ENCODE results near the gene WDR44.
"Not testable (repeated sequence)": the region's sequence is repeated elsewhere in the genome, so short reads cannot be mapped to it uniquely, and the experiment has no call there.

The WDR44 gene

GRCh38 chrX:118364261-118364660, 18.4 kb downstream of the WDR44 start:
- no peak for DNase-seq

- no peak for DNase-seq
These were observed 21.4 kb downstream of the WDR44 start for GRCh38 chrX:118367338-118367737.

- DNase-seq: no peak
These were observed 22.5 kb downstream of the WDR44 start for GRCh38 chrX:118368398-118368797.

GRCh38 chrX:118370921-118371624, 25.2 kb downstream of the WDR44 start:
- DNase-seq: no peak

- DNase-seq: no peak
These were observed 27.6 kb downstream of the WDR44 start for GRCh38 chrX:118373538-118373937.

GRCh38 chrX:118383120-118383519, 37.2 kb downstream of the WDR44 start:
- no peak for DNase-seq

- no peak for DNase-seq
These were observed 46.8 kb downstream of the WDR44 start for GRCh38 chrX:118392716-118393115.

- DNase-seq: no peak
These were observed 50.2 kb downstream of the WDR44 start for GRCh38 chrX:118396113-118396512.

- no peak for DNase-seq
These were observed 72.9 kb downstream of the WDR44 start for GRCh38 chrX:118418811-118419251.

- DNase-seq: no peak
These were observed 74.6 kb downstream of the WDR44 start for GRCh38 chrX:118420462-118420861.

- no peak for DNase-seq
These were observed 77.7 kb downstream of the WDR44 start for GRCh38 chrX:118423558-118423957.

GRCh38 chrX:118432799-118433198, 86.9 kb downstream of the WDR44 start:
- no peak for DNase-seq

- no peak for DNase-seq
These were observed 91.4 kb downstream of the WDR44 start for GRCh38 chrX:118437283-118437682.

- DNase-seq: no peak
These were observed 102.4 kb downstream of the WDR44 start for GRCh38 chrX:118448273-118448783.

GRCh38 chrX:118455013-118455412, 109.1 kb downstream of the WDR44 start:
- DNase-seq: no peak

- DNase-seq: no peak
These were observed 113.6 kb downstream of the WDR44 start for GRCh38 chrX:118459494-118459893.

GRCh38 chrX:118464501-118464900, 118.6 kb downstream of the WDR44 start:
- no peak for DNase-seq

- DNase-seq: no peak
These were observed 122.2 kb downstream of the WDR44 start for GRCh38 chrX:118468122-118468521.

GRCh38 chrX:118470721-118471347, 124.9 kb downstream of the WDR44 start:
- DNase-seq: not testable (repeated sequence)

- DNase-seq: no peak
These were observed 128.7 kb downstream of the WDR44 start for GRCh38 chrX:118474586-118474985.

- DNase-seq: no peak
These were observed 130.0 kb downstream of the WDR44 start for GRCh38 chrX:118475903-118476302.

GRCh38 chrX:118480172-118480571, 134.3 kb downstream of the WDR44 start:
- no peak for DNase-seq

GRCh38 chrX:118482384-118482783, 136.5 kb downstream of the WDR44 start:
- DNase-seq: not testable (repeated sequence)

GRCh38 chrX:118484216-118484903, 138.5 kb downstream of the WDR44 start:
- DNase-seq: no peak
